Activated CD4-positive, alpha-beta T cell treated with anti-CD3 and anti-CD28 coated beads, Interleukin-2, amount 50 U/mL, for 16 hours (primary cell): ENCODE results near the gene TUT4.

Source experiments
- DNase-seq: peaks from one replicate; pipeline ENCODE4 v3.0.0-alpha.2; 2020

The TUT4 gene

GRCh38 chr1:52403566-52404115 is 149.3 kb downstream of the TUT4 start:
- DNase-seq: peak; percentile 70

- no peak for DNase-seq
Observed at GRCh38 chr1:52402860-52403240, 150.0 kb downstream of the TUT4 start.

GRCh38 chr1:52400131-52400530 is 152.8 kb downstream of the TUT4 start:
- DNase-seq: no peak

GRCh38 chr1:52399629-52400028 is 153.3 kb downstream of the TUT4 start:
- DNase-seq: no peak

GRCh38 chr1:52393174-52393573 is 159.7 kb downstream of the TUT4 start:
- DNase-seq: no peak

GRCh38 chr1:52386458-52386857 is 166.4 kb downstream of the TUT4 start:
- DNase-seq: no peak

- DNase-seq: no peak
Observed at GRCh38 chr1:52385376-52385775, 167.5 kb downstream of the TUT4 start.
